Astrocyte (in vitro differentiated cells and primary cell): Measurements from ENCODE around the gene DENND1B. TPM values are rescaled to one million over a fixed set of nuclear protein-coding genes. Genes with fewer than 3 reads are reported as not detected.

ENCODE experiments used
- DNase-seq: peaks from one replicate; pipeline ENCODE4 v3.0.0-alpha.2; 2010; ENCODE audit warnings: low read depth
- FAIRE-seq: peaks from 2 replicates; lab custom pipeline; 2011; peaks lifted over from hg19 to GRCh38; lab: Jason Lieb, UNC
- H2AFZ ChIP-seq: 2 replicates; pipeline ENCODE4 v1.6.0; 2012; ENCODE audit warnings: low read depth, low read length, inconsistent platforms
- H3K27ac ChIP-seq: 2 replicates; pipeline ENCODE4 v1.5.1; 2011; ENCODE audit warnings: low read depth, low read length, inconsistent platforms
- H3K27me3 ChIP-seq: 2 replicates; pipeline ENCODE4 v1.6.0; 2011; ENCODE audit warnings: low read length, inconsistent platforms; ENCODE audit not compliant: insufficient read depth
- H3K36me3 ChIP-seq: 2 replicates; pipeline ENCODE4 v1.5.1; 2011; ENCODE audit warnings: low read length, inconsistent platforms; ENCODE audit not compliant: insufficient read depth
- H3K4me1 ChIP-seq: 2 replicates; pipeline ENCODE4 v1.5.1; 2011; ENCODE audit warnings: low read length, inconsistent platforms; ENCODE audit not compliant: insufficient read depth
- H3K4me2 ChIP-seq: 2 replicates; pipeline ENCODE4 v1.6.0; 2012; ENCODE audit warnings: low read length, inconsistent platforms
- H3K4me3 ChIP-seq: 2 replicates; pipeline ENCODE4 v1.5.1; 2011; ENCODE audit warnings: low read depth, mild to moderate bottlenecking, low read length, inconsistent platforms; ENCODE audit not compliant: insufficient read depth
- H3K79me2 ChIP-seq: 2 replicates; pipeline ENCODE4 v1.6.0; 2012; ENCODE audit warnings: mild to moderate bottlenecking, low read length, inconsistent platforms; ENCODE audit not compliant: insufficient read depth
- H3K9ac ChIP-seq: 2 replicates; pipeline ENCODE4 v1.6.0; 2012; ENCODE audit warnings: mild to moderate bottlenecking, low read length, inconsistent platforms
- H3K9me3 ChIP-seq: 2 replicates; pipeline ENCODE4 v1.5.1; 2012; ENCODE audit warnings: low read depth, mild to moderate bottlenecking, low read length, inconsistent platforms; ENCODE audit not compliant: insufficient read depth
- H4K20me1 ChIP-seq: 2 replicates; pipeline ENCODE4 v1.6.0; 2012; ENCODE audit warnings: low read length, inconsistent platforms; ENCODE audit not compliant: insufficient read depth
- H3K27ac Mint-ChIP-seq: one replicate; pipeline ENCODE4 v1.8.0; 2021; ENCODE audit warnings: mild to moderate bottlenecking, mixed read lengths; ENCODE audit not compliant: unreplicated experiment
- H3K27me3 Mint-ChIP-seq: one replicate; pipeline ENCODE4 v1.8.0; 2021; ENCODE audit warnings: low read depth, mixed read lengths; ENCODE audit not compliant: unreplicated experiment
- H3K36me3 Mint-ChIP-seq: one replicate; pipeline ENCODE4 v1.8.0; 2021; ENCODE audit warnings: low read depth, mixed read lengths; ENCODE audit not compliant: unreplicated experiment
- H3K4me1 Mint-ChIP-seq: one replicate; pipeline ENCODE4 v1.8.0; 2021; ENCODE audit warnings: low read depth, mixed read lengths; ENCODE audit not compliant: unreplicated experiment
- H3K4me3 Mint-ChIP-seq: one replicate; pipeline ENCODE4 v1.8.0; 2021; ENCODE audit warnings: mild to moderate bottlenecking, moderate library complexity, mixed read lengths; ENCODE audit not compliant: unreplicated experiment
- H3K9me3 Mint-ChIP-seq: one replicate; pipeline ENCODE4 v1.8.0; 2021; ENCODE audit warnings: mild to moderate bottlenecking, mixed read lengths; ENCODE audit not compliant: unreplicated experiment
- CTCF ChIP-seq: IDR thresholded peaks from 2 replicates; pipeline ENCODE4 v1.5.1; 2011; ENCODE audit warnings: low read depth, mild to moderate bottlenecking, inconsistent platforms, low read length, moderate library complexity; ENCODE audit not compliant: insufficient read depth
- EZH2 ChIP-seq: IDR thresholded peaks from 2 replicates; pipeline ENCODE4 v1.6.1; 2012; ENCODE audit warnings: mild to moderate bottlenecking, low read length, inconsistent platforms; ENCODE audit not compliant: insufficient read depth
- total RNA-seq: library from RNA; stranded (reverse); gene quantifications from 2 replicates; pipeline ENCODE4 v1.2.1, GENCODE V29; 2021

The DENND1B gene
- total RNA-seq, 1 donor from 2014 or later, result 9.6 TPM

- Histone ChIP-seq H3K27me3 (no peaks in the 10 kb centered on the region), H3K27ac (no peak overlapping the region), H3K4me2 (no peak overlapping the region), H3K36me3 (no peaks in the 10 kb centered on the region), H2AFZ (no peak overlapping the region), H3K4me1 (no peaks in the 10 kb centered on the region), H4K20me1 (no peaks in the 10 kb centered on the region), H3K4me3 (no peak overlapping the region), H3K9me3 (peaks cover 3% of the 10 kb centered on the region), H3K79me2 (no peaks in the 10 kb centered on the region), H3K9ac (no peak overlapping the region)
- Mint-ChIP-seq H3K9me3 (peaks cover 2% of the 10 kb centered on the region), H3K4me1 (no peaks in the 10 kb centered on the region), H3K27me3 (no peaks in the 10 kb centered on the region), H3K27ac (no peak overlapping the region), H3K4me3 (no peak overlapping the region), H3K36me3 (no peaks in the 10 kb centered on the region)
- DNase-seq (no peak), FAIRE-seq (no peak)
- TF ChIP-seq CTCF (no peak), EZH2 (no peak)
These were observed 142.6 kb downstream of the DENND1B start for GRCh38 chr1:197632651-197633050.

- H3K79me2 ChIP-seq, result no peaks in the 10 kb centered on the region
- H3K27ac Mint-ChIP-seq, result no peak overlapping the region
- H3K4me1 ChIP-seq, result no peaks in the 10 kb centered on the region
- no peak overlapping the region for H3K9ac ChIP-seq
- peaks cover 3% of the 10 kb centered on the region for H3K9me3 ChIP-seq
- H3K27me3 Mint-ChIP-seq, result no peaks in the 10 kb centered on the region
- TF ChIP-seq EZH2 (no peak), CTCF (no peak)
- no peak for DNase-seq
- no peaks in the 10 kb centered on the region for H4K20me1 ChIP-seq
- no peaks in the 10 kb centered on the region for H3K36me3 Mint-ChIP-seq
- H3K36me3 ChIP-seq, result no peaks in the 10 kb centered on the region
- H3K9me3 Mint-ChIP-seq, result peaks cover 2% of the 10 kb centered on the region
- no peak overlapping the region for H3K27ac ChIP-seq
- no peak overlapping the region for H3K4me3 Mint-ChIP-seq
- no peak overlapping the region for H2AFZ ChIP-seq
- H3K4me1 Mint-ChIP-seq, result no peaks in the 10 kb centered on the region
- no peak overlapping the region for H3K4me3 ChIP-seq
- no peaks in the 10 kb centered on the region for H3K27me3 ChIP-seq
- FAIRE-seq, result no peak
- H3K4me2 ChIP-seq, result no peak overlapping the region
These were observed 143.3 kb downstream of the DENND1B start for GRCh38 chr1:197632005-197632404.

- FAIRE-seq, result no peak
- H3K27ac ChIP-seq, result no peak overlapping the region
- H3K4me1 Mint-ChIP-seq, result no peaks in the 10 kb centered on the region
These were observed 152.9 kb downstream of the DENND1B start for GRCh38 chr1:197622371-197622770.

More at GRCh38 chr1:197622371-197622770, 152.9 kb downstream of the DENND1B start:
- no peak overlapping the region for H3K4me2 ChIP-seq
- Mint-ChIP-seq H3K36me3 (no peaks in the 10 kb centered on the region), H3K27ac (no peak overlapping the region), H3K27me3 (no peaks in the 10 kb centered on the region), H3K9me3 (no peaks in the 10 kb centered on the region), H3K4me3 (no peak overlapping the region)
- H3K27me3 ChIP-seq, result no peaks in the 10 kb centered on the region
- no peaks in the 10 kb centered on the region for H3K9me3 ChIP-seq
- H3K36me3 ChIP-seq, result no peaks in the 10 kb centered on the region
- H2AFZ ChIP-seq, result no peak overlapping the region
- no peaks in the 10 kb centered on the region for H3K79me2 ChIP-seq
- H4K20me1 ChIP-seq, result no peaks in the 10 kb centered on the region
- no peaks in the 10 kb centered on the region for H3K4me1 ChIP-seq
- H3K9ac ChIP-seq, result no peak overlapping the region
- no peak overlapping the region for H3K4me3 ChIP-seq
- no peak for TF ChIP-seq EZH2
- no peak for DNase-seq
